ENCODE results near the gene HOXC13.

HOXC13 gene

DNA sequence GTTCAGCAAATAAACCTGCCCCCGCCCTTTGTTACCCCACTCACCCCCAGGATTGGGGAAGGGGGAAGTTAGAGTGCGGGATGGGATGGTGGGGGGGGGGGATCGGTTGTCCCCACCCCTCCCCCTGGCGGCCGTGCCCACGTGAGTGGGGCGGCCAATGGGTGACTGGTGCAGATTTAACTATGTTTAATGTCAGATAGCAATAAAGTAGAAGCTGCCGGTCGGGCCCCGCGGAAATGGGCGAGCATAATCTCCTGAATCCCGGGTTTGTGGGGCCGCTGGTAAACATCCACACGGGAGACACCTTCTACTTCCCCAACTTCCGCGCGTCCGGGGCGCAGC, 16.0 kb downstream of the HOXC13 start, which contains the start of gene HOXC12:
TSS of gene HOXC12 (plus strand) at position 210 of the 342 bp plus-strand sequence. CDS start at position 237, 27 bp downstream.
- DNase-seq (ENCODE audit: low read depth in 1 of 2, low spot score in 1 of 2), result no peak

DNA sequence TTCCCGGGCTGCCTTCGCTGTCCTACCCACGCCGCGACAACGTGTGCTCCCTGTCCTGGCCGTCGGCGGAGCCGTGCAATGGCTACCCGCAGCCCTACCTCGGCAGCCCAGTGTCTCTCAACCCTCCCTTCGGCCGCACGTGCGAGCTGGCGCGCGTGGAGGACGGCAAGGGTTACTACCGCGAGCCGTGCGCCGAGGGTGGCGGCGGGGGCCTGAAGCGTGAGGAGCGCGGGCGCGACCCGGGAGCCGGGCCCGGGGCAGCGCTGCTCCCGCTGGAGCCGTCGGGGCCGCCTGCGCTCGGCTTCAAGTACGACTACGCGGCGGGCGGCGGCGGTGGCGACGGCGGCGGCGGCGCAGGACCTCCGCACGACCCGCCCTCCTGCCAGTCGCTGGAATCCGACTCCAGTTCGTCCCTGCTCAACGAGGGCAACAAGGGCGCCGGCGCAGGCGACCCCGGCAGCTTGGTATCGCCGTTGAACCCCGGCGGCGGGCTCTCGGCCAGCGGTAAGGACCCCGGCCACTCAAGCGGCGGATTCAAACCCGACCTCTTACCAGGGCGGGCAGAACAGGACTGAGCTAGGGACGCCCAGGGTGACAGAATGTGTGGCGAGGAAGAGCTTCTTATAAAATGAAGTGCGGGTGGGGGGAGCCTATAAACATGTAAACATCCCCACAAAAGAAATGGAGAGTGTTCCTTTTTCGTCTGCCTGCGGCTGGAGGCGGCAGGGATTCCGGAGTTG, 16.6 kb downstream of the HOXC13 start:
- DNase-seq (ENCODE audit: low read depth in 1 of 2, low spot score in 1 of 2), result no peak

DNA sequence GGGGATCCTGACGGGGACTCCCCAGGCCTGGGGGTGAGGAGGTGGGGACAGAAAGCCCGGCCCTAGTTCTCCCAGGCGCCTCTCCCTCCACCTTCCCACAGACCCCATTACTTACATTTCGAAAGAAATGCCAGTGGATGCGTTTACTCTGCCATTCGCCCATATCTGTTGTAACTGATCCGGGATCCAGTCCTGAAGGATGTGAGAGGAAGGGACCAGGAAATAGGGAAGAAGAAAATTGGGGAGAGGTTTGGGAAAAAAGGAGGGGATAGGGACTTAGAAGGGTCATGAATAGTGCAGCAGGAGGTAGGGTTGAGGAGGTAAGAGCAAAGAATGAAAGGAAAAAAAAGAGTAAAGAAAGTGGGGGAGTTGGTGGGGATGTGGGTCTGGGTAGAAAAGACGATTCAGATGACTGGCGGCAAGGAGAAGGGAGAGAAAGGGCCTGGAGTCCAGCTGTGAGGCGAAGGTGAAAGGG, 17.2 kb downstream of the HOXC13 start:
- DNase-seq (ENCODE audit: low read depth in 1 of 2, low spot score in 1 of 2), result no peak

DNA sequence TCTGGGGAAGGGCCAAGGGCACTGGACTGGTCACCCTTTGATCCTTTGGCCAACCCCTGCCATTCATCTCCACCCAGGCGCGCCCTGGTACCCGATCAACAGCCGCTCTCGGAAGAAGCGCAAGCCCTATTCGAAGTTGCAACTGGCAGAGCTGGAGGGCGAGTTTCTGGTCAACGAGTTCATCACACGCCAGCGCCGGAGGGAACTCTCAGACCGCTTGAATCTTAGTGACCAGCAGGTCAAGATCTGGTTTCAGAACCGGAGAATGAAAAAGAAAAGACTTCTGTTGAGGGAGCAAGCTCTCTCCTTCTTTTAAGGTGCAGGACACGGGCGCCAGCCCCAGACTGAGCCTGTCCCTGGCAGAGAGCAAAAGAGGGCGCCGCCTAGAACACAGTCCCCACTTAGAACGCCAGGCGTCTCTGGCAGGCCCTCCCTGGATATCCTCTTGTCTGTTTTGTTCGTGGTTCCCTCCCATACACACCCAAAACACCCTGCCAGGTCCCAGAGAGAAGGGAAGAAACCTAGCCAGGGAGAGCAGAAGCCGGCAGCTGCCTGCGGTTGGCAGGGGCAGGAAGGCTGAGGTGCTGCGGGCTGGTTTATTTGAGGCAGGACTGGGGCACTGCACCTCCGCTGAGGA, 17.7 kb downstream of the HOXC13 start:
- no peak for DNase-seq (ENCODE audit: low read depth in 1 of 2, low spot score in 1 of 2)

DNA sequence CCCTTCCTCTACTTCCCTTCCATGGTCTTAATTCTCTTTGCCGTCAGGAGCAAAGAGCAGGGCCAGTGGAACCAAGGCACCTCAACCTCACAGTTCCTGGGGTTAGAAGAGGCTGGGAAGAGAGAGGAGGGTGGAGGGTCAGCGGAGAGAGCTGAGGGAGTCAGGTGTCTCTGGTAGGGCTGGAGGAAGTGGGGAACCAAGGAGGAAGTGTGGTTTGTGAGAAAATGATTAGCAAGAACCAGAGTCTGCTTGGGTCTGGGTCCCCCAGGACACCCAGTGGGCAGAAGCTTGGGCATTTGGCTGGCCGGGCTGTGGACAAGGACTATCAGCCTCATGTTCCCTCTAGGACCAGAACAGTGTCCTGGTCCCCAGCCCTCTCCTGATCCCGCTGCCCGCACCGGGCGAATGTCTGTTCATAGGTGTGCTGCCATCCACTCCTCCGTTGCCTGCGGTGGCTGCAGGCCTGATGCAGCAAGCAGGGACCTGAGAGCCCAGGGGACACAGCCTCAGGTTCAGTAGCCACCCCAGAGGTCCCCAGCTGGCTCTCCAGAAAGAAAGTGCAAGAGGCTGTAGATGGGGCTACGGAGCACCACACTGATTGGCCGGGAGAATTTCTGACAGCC, 18.4 kb downstream of the HOXC13 start:
- DNase-seq (ENCODE audit: low read depth in 1 of 2, low spot score in 1 of 2), result no peak

DNA sequence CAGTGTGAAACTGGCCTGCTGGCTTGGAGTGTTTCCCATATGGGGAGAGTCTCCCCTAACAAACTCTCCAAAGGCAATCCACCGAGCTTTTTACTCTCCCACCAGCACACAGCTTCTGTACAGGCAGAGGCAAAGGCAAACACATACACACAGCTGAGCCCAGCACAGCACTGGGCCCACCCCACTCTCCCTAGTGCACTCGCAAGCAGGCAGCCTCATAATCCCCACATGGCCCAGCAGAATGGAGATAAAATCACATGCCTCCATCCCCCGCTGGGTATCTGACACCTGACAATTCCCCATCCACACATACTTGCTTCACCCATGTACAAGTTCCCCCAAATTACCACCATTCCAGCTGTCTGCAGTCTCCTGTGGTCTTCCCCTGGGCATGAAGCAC, 19.5 kb downstream of the HOXC13 start:
- DNase-seq (ENCODE audit: low read depth in 1 of 2, low spot score in 1 of 2), result no peak

DNA sequence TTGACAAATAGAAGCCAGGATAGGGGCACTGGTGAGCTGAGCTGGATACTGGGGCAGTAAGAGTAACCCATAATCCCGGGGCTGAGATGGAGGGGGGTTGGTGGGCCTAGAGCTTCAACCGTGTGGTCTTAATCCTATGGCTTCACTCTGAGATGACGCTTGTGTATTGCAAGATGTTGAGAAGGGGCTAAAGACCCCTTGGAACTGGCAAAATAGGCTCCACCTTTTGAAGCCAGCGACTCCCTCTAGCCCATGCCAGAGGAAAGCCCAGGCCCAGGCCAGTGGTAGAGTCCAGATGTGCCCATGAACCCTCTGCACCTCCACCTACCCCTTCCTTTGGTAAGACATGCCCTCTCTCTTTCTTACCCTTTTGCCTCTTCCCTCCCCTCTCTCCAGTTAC, 20.7 kb downstream of the HOXC13 start:
- no peak for DNase-seq (ENCODE audit: low read depth in 1 of 2, low spot score in 1 of 2)

DNA sequence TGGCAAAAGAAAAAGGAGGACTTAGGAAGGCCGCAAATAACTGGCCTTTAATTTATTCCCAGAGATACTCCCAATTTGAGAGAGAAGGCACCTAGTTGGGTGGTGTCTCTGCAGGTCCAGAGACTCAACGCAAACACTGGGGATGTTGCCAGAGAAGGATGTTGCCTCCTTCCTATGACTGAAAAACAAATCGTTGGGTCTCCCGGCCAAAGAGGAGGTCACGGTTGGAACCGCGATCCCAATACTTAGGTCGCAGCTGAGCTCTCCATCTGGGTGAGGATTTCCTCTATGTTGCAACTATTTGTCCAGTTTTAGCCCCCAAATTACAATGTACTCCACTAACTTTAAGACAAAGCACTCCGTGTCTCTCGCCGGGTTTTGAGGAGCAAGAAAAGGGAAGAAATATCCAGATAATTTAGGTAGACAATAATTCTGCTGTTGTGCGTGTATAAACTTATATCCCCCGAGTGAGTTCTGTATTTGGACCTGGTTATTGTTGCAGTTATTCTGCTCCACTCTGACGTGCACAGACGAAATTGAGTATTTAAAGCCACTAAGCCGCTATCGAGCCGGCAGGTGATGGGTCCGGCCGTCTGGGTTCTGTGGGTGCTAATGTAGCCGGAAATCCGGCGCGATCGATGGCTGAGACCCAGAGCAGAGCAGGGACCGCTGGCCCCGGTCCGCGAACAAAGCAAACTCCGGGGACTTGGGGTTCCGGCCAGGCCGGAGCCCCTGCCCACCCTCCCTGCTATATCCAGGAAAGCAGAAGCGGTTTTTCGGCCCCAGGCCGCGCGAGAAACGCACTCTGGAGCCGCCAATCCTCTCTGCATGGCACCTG, 21.8 kb downstream of the HOXC13 start:
- DNase-seq (ENCODE audit: low read depth in 1 of 2, low spot score in 1 of 2), result no peak

DNA sequence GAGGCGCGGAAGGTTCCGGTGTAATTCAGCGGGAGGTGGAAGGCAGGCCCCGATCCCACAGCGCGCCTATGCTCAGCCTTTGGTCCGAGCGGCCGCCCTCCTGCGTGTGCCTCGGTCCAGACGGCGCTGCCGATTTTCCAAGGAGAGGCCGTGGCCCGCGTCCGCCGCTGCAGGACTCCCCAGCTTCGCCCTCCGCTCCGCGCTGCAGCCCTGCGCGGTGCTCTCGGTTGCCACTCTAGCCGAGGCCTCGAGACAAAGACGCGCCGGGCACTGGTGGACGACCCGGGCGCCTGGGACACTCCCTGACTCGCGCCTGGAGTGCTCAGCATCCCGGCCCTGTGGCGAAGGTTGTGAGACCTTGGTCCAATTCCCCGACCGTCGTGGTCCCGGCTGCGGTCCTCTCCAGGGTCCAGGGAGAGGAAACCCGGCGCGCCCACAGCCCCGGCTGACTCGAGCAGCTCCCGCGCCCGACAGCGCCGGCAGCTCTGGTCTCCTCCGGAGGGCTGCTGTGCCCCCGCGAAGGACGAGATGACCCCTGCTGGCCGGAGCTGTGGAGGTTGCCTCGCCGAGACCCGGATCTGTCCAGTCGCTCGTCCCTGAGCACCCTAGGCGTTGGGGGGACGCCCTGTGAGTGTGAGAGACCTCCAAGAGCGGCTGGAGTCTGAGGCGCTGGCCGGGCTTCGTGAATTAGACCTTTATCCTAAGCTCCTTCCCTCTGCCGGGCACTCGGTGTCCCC, 22.6 kb downstream of the HOXC13 start:
- DNase-seq (ENCODE audit: low read depth in 1 of 2, low spot score in 1 of 2), result no peak

DNA sequence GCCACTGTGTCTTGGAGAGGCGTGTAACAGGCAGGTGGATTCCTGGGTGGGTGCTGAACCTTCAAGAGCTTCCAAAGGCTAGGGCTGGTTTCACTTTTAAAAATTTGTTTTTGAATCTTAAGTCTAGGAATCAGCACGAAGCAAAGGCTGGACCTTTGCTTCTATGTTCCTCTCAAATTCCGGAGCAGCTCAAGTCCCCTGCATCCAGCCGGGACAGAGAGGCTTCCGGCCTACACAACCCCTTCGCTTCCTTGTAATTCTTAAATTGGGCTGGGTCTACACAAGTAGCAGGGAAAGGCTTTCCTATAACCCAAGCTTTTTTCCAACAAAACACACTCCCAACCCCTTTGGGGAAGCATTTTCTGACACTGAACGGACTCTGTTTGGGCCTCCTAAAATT, 24.4 kb downstream of the HOXC13 start:
- DNase-seq (ENCODE audit: low read depth in 1 of 2, low spot score in 1 of 2), result no peak

DNA sequence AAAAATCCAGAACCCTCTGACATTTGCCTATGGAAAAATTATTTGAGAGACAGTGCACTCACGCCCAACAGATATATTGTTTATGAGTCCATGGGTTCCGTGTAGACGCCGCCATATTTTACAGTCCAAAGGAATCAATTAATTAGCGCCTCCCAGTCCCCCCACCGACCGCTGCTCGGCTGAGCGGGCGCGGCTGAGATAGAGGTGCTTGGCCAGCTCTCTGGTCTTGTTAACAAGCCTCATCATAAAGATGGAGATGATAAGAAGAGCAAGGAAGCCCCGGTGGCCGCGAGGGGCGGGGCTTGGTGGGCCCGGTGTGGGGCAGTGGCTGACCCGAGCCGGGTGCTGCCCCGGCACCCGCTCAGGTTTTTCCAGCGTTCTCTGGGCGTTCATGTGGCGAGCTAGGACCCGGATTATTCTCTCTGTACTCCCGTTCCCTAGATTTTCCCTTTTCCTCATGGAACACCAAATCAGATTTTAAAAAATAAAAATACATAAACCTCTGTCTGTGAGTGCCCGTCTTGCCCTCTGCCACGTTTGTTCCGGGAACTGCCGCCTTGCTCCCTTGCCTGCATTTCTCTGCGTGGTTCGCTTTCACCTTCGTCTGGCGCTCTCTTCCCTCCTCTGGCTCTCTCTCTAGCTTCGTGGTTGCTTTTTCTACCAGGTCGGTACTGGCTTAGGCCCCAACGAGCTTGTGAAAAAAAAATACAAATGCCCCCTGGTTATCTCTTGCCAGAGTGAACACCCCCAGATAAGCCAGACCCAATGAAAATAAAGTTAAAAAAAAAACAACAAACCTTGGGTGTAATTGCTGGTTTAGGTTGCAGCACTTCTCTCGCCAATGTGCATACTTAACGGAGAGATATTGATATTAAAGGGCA, 25.0 kb downstream of the HOXC13 start:
- no peak for DNase-seq (ENCODE audit: low read depth in 1 of 2, low spot score in 1 of 2)

DNA sequence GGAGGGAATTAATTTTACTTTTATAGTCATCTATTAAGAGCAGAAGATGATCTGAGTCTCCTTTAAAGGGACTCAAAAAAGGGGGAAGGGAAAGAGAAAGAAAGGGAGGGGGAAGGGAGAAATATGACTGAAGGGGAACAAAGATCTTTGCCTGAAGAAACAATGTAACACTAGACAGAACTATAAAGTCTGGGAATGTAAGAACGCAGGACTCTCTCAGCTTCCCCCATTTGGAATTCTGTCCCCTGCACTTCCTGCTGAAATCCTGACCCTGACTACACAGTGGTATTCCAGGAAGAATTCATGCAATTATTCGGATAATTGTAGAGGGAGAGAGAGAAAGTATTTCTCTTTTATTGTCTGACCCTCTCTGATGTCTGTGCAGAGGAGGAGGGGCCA, 25.7 kb downstream of the HOXC13 start:
- DNase-seq (ENCODE audit: low read depth in 1 of 2, low spot score in 1 of 2), result no peak

DNA sequence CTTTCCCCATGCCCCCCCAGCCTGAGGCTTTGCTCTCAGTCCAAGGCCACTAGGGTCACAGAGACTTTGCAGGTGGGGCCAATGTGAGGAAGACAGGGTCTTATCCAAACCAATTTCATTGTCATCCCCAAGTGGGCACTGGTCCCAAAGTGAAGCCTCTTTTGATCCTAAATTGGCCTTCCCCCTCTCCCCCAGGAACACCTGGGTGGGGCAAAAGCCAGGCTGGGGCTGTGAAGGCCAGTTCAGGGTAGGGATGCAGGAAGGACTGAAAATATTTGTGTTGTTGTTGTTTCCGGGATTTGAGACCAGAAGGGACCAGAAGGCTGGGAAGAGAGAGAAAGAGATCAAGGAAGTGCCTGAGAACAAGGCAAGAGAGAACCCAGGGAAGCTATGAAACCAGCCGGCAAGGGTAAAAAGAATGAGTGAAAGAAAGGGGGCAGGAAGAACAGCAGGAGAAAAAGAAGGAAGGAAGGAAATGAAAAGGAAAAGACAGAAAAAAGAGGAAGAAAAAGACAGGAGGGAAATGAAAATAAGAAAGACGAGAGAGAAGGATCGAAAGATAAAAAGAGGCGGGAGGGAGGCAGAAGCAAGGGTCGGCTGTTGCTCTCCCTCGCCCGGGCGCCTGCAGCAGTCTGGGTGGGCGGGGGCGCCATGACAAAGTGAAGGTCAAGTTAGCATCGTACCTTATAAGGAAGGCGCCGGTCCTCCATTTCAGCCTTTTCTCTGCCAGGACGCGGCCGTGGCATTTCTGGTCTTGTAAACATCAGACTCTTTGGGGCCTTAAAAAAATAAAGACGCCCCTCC, 26.9 kb downstream of the HOXC13 start:
- DNase-seq (ENCODE audit: low read depth in 1 of 2, low spot score in 1 of 2), result no peak

DNA sequence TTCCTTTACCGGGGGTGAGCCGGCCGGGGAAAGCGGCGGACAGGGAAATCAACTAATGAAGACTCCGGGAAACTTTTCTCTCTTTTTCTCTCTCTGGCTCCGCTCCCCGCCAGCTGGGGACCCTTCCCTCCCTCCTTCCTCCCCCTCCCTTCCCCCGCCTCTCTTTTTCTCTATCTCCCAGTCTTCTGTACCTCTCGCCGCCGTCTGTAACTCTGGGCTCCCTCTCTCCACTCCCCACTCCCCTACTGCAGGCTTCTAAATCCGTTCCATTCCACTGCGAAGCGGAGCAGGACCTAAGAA, 27.4 kb downstream of the HOXC13 start:
- DNase-seq (ENCODE audit: low read depth in 1 of 2, low spot score in 1 of 2), result no peak

DNA sequence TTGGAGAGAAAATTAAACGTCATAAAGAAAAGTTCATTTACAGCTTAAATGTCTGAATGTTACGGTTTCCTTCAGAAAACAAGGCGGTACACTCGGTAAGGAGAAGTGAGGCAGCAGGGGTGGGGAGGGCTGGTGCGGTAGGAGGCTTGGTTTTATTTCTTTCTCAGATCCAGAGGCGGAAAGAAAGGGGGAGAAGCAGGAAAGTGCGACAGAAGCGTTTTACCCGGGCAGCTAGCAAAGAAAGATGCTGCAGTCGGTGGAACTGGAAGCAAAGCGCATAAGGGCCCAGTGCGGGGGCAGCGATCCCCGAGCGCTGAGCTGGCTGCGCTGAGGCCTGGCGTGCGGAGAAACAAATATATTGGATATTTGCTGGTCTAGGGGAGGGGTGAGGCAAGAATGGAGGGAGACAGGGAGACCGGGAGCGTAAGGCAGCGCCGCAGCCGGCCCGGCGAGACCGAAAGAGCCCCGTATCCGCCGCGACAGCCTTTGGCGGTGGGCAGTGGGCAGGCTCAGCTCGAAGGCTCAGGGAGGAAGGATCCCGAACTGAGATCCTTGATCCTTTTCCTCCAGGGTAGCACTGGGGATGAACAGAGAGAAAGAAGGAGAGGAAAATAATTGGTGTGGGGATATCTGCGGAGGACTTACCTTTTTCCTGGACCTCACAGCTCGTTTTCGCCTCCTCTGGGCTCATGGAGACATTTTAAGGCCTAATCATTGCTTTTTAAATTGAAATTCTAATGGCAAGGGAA, 27.9 kb downstream of the HOXC13 start:
- DNase-seq (ENCODE audit: low read depth in 1 of 2, low spot score in 1 of 2), result no peak

DNA sequence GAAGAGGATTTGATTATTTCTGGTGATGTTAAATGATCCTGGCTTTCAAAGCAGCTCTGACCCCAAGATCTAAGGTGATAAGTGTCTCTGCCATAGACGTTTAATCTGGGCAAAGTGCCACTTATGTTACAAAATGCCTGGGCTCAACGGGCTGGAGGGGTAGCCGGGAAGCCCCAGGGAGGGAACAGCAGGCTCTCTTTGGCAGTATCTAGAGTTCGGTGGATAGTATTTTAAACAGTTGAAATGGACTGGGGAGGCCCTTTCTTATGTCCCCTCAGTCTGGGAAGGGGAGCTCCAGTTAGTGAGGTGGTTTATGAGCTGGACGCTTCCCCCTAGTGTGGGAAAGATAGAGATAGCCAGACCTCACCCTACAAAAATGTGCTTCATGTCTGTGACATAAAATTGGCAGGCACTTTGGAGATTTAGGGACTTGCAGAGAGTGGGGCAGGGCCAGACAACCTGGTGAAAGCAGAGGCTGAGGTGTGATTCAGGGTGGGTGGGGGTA, 28.8 kb downstream of the HOXC13 start:
- no peak for DNase-seq (ENCODE audit: low read depth in 1 of 2, low spot score in 1 of 2)

DNA sequence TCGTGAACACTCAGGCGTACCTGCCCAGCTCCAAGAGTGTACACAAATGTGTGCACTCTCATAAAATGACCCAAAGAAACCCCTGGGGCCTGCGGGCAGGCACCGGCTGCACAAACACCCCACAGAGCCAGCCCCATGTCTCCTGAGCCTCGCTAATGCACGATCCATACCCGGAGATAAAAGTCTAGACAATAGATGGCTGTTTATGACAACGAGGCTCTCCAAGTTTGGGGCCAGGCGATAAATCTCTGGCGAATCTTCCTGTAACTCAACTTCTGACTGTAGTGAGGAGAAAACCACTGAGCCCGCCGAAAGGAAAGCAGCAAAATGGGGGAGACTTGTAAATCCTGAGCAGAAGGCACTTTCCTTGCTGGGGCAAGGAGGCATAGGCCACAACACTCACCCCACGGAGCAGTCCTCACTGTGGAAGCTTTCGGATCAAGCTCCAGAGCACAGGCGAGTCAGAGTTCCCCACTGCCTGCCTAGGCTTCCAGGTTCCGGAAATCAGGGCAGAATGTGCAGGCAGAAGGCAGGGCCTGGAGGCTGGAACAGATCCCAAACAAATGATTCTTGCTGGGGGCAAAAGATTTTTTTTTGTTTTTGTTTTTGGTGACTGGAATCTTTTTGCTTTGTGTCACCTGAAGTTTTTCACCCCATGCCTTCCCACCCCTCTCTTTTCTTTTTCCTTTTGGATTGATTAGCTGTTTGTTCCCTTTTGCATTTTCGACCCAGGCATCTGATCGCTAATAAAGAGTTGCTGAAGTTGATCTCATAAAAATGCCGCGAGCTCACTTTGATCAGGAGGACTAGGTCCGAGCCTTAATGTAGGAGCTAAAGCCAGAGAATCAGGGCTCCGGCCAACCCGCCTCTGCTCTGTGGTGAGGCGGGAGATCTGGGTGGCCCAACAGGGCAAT, 29.8 kb downstream of the HOXC13 start:
- no peak for DNase-seq (ENCODE audit: low read depth in 1 of 2, low spot score in 1 of 2)
